ENCODE results near the gene MYOM3.

MYOM3 gene

GRCh38 chr1:24122776-24123175, 10.8 kb upstream of the MYOM3 start:
- TF ChIP-seq CTCF (conservative IDR thresholded peaks at IDR 0.05; ENCODE audit: control insufficient read depth, insufficient read depth, low read depth, low read length): no peak
- no peak overlapping the region for H3K4me3 ChIP-seq (ENCODE audit: control insufficient read depth, low read depth, low read length)
- DNase-seq (ENCODE audit: low read depth): no peak

- no peak overlapping the region for H3K4me3 ChIP-seq (ENCODE audit: control insufficient read depth, low read depth, low read length)
- no peak for TF ChIP-seq CTCF (conservative IDR thresholded peaks at IDR 0.05; ENCODE audit: control insufficient read depth, insufficient read depth, low read depth, low read length)
- no peak for DNase-seq (ENCODE audit: low read depth)
These were observed 9.5 kb upstream of the MYOM3 start for GRCh38 chr1:24121406-24121805.

- no peak for TF ChIP-seq CTCF (conservative IDR thresholded peaks at IDR 0.05; ENCODE audit: control insufficient read depth, insufficient read depth, low read depth, low read length)
- no peak for DNase-seq (ENCODE audit: low read depth)
- no peak overlapping the region for H3K4me3 ChIP-seq (ENCODE audit: control insufficient read depth, low read depth, low read length)
These were observed 9.0 kb upstream of the MYOM3 start for GRCh38 chr1:24120965-24121364.

- no peak for TF ChIP-seq CTCF (conservative IDR thresholded peaks at IDR 0.05; ENCODE audit: control insufficient read depth, insufficient read depth, low read depth, low read length)
- no peak overlapping the region for H3K4me3 ChIP-seq (ENCODE audit: control insufficient read depth, low read depth, low read length)
- peak; percentile 43 for DNase-seq (ENCODE audit: low read depth)
These were observed 8.2 kb upstream of the MYOM3 start for GRCh38 chr1:24119859-24120756.

GRCh38 chr1:24119489-24119858, 7.5 kb upstream of the MYOM3 start:
- no peak for DNase-seq (ENCODE audit: low read depth)
- no peak for TF ChIP-seq CTCF (conservative IDR thresholded peaks at IDR 0.05; ENCODE audit: control insufficient read depth, insufficient read depth, low read depth, low read length)
- no peak overlapping the region for H3K4me3 ChIP-seq (ENCODE audit: control insufficient read depth, low read depth, low read length)

GRCh38 chr1:24118410-24119242, 6.7 kb upstream of the MYOM3 start:
- no peak for TF ChIP-seq CTCF (conservative IDR thresholded peaks at IDR 0.05; ENCODE audit: control insufficient read depth, insufficient read depth, low read depth, low read length)

More at GRCh38 chr1:24118410-24119242, 6.7 kb upstream of the MYOM3 start:
- no peak for DNase-seq (ENCODE audit: low read depth)
- no peak overlapping the region for H3K4me3 ChIP-seq (ENCODE audit: control insufficient read depth, low read depth, low read length)

Measured in fibroblast of mammary gland (primary cell).